Measurements from ENCODE around the gene FAM13A. TPM values are rescaled to one million over a fixed set of nuclear protein-coding genes. Genes with fewer than 3 reads are reported as not detected.
A peak's percentile ranks its signal among the peaks of the same experiment; 100 is the strongest.

Gene FAM13A
- total and polyA plus RNA-seq, 9 of the 15 experiments (the other 6 are each of a cell fraction or from before 2014, with no cell fraction given): 11.3 to 23.3 (median 14.7) TPM

DNA sequence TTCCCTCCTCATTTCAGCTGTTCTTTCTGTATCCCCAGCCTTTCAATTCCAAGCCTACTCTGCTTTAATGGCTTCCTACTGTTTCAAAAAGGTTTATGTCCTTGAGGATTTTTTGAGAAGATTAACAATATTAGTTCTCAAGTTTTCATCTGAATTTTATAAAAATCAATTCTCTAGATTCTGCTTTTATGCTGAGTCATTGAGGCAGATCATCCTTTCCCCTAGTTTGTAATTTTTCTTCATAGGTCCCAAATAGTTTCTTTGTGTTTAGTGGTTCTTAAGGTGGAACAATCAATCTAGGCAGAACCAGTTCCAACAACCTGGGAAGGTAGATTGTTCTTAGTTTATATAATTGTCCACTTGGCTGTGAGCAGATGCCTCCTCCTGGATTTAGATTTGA, 259.3 kb downstream of the FAM13A start (continued):
- TF ChIP-seq, protein P1, sequence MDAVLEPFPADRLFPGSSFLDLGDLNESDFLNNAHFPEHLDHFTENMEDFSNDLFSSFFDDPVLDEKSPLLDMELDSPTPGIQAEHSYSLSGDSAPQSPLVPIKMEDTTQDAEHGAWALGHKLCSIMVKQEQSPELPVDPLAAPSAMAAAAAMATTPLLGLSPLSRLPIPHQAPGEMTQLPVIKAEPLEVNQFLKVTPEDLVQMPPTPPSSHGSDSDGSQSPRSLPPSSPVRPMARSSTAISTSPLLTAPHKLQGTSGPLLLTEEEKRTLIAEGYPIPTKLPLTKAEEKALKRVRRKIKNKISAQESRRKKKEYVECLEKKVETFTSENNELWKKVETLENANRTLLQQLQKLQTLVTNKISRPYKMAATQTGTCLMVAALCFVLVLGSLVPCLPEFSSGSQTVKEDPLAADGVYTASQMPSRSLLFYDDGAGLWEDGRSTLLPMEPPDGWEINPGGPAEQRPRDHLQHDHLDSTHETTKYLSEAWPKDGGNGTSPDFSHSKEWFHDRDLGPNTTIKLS (IDR thresholded peaks at IDR 0.05; ENCODE audit: borderline replicate concordance, low read depth): no peak
- TF ChIP-seq ASH1L (IDR thresholded peaks at IDR 0.05; ENCODE audit: borderline replicate concordance, low read depth, partially characterized antibody) (no peak), MAFK (IDR thresholded peaks at IDR 0.05; ENCODE audit: low read length) (peak; percentile 62; the same call in 1 of the 2 replicates), MAFG (tag; conservative IDR thresholded peaks at IDR 0.05) (peak; percentile 72), C11orf30 (IDR thresholded peaks at IDR 0.05; ENCODE audit: low read depth) (peak; percentile 29; the same call in 1 of the 2 replicates)

DNA sequence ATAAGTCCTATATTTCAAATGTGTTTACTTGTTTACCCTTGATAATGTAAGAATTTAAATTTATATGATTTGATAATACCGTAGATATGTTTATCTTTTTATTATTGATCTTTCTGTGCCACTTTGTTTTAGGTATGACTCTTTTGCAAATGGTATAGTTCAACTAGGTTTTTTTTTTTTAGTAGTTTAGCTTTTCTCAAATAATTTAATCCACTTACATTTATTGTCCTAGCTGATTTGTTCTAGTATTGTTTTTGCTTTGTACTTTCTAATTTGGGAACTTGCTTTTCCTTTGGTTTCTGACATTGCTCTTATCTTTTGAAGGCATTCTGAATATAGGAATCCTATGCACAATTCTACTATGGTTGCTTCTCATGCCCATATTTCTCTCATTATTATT, 260.4 kb downstream of the FAM13A start:
- no peaks in the 10 kb centered on the region for H3K4me1 ChIP-seq (replicated peaks in 1 of 2; ENCODE audit: control insufficient read depth in 2 of 2, insufficient read depth in 2 of 2, low read length in 2 of 2)
- H3K27ac ChIP-seq (ENCODE audit: extremely low read depth, low read depth, low read length): no peak overlapping the region
- no TSS peak for BruUV-seq (replicated peaks)
- intact Hi-C loops (cut with micrococcal nuclease) (loop anchor here (10.0 kb wide), 1 partner anchor 122 kb away; no protein-coding TSS in a partner anchor), in situ Hi-C loops (cut with MboI) (no loop called here)
- ChIA-PET POLR2A (interaction anchor here (0.7 kb wide), 1 partner anchor 203 kb away, joined by 3 read pairs; no protein-coding TSS in a partner anchor), CTCF (ENCODE audit: low intra/inter-chr PET ratio) (interaction anchor here (1.1 kb wide), 1 partner anchor 124 kb away, joined by 3 read pairs; no protein-coding TSS in a partner anchor)
- H3K4me2 ChIP-seq (ENCODE audit: insufficient read depth, low read length): no peak overlapping the region
- FAIRE-seq: no peak
- H2AFZ ChIP-seq (ENCODE audit: low read depth, low read length): no peak overlapping the region
- WGBS (ENCODE audit: insufficient coverage, low coverage, missing lambda C conversion rate): 94% methylated on average over 1 of the region's 1 CpG
- no peaks in the 10 kb centered on the region for H3K36me3 ChIP-seq (ENCODE audit: control insufficient read depth, insufficient read depth, low read length)
- no peaks in the 10 kb centered on the region for H4K20me1 ChIP-seq (replicated peaks; ENCODE audit: control insufficient read depth, insufficient read depth, low read length)
- H3K9me1 ChIP-seq (ENCODE audit: control insufficient read depth, insufficient read depth, low read length): no peaks in the 10 kb centered on the region
- H3K4me3 ChIP-seq: no peak overlapping the region
- no peak overlapping the region for H3K9ac ChIP-seq (ENCODE audit: insufficient read depth in 1 of 2, low read depth in 2 of 2, low read length in 2 of 2)
- H3K9me3 ChIP-seq (replicated peaks; ENCODE audit: control insufficient read depth, insufficient read depth, low read depth, low read length): no peaks in the 10 kb centered on the region
- no peaks in the 10 kb centered on the region for H3K79me2 ChIP-seq (ENCODE audit: control insufficient read depth, insufficient read depth, low read length)
- no peaks in the 10 kb centered on the region for H3K27me3 ChIP-seq (ENCODE audit: control insufficient read depth in 2 of 2, insufficient read depth in 2 of 2, low read length in 2 of 2)
- no peak for ATAC-seq
- DNase-seq (ENCODE audit: extremely low read depth in 1 of 4, low spot score in 3 of 4): no peak
- no peak for TF ChIP-seq SAP30 (IDR thresholded peaks at IDR 0.05; ENCODE audit: borderline replicate concordance, insufficient read depth, low read depth, low read length, poor library complexity, severe bottlenecking)
- TF ChIP-seq, protein P2, sequence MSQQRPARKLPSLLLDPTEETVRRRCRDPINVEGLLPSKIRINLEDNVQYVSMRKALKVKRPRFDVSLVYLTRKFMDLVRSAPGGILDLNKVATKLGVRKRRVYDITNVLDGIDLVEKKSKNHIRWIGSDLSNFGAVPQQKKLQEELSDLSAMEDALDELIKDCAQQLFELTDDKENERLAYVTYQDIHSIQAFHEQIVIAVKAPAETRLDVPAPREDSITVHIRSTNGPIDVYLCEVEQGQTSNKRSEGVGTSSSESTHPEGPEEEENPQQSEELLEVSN (IDR thresholded peaks at IDR 0.05; ENCODE audit: borderline replicate concordance in 1 of 2, extremely low read depth in 1 of 2, insufficient read depth in 1 of 2, insufficient read length in 1 of 2, low read depth in 1 of 2, low read length in 1 of 2, poor library complexity in 1 of 2, severe bottlenecking in 1 of 2): no peak
- TF ChIP-seq ZNF121 (CRISPR knock-in tag; conservative IDR thresholded peaks at IDR 0.05): no peak
- TF ChIP-seq, protein P3, sequence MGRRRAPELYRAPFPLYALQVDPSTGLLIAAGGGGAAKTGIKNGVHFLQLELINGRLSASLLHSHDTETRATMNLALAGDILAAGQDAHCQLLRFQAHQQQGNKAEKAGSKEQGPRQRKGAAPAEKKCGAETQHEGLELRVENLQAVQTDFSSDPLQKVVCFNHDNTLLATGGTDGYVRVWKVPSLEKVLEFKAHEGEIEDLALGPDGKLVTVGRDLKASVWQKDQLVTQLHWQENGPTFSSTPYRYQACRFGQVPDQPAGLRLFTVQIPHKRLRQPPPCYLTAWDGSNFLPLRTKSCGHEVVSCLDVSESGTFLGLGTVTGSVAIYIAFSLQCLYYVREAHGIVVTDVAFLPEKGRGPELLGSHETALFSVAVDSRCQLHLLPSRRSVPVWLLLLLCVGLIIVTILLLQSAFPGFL (CRISPR knock-in tag; IDR thresholded peaks at IDR 0.05): no peak
- no peak for TF ChIP-seq CBX8 (IDR thresholded peaks at IDR 0.05; ENCODE audit: borderline replicate concordance, extremely low read depth, low read depth, low read length, poor library complexity, severe bottlenecking)
- no peak for TF ChIP-seq GATAD2B (IDR thresholded peaks at IDR 0.05; ENCODE audit: borderline replicate concordance)
- no peak for TF ChIP-seq PURB (CRISPR knock-in tag; IDR thresholded peaks at IDR 0.05; ENCODE audit: low read depth)
- peak; percentile 94 for TF ChIP-seq ZNF507 (tag; conservative IDR thresholded peaks at IDR 0.05)
- TF ChIP-seq PTTG1 (tag; IDR thresholded peaks at IDR 0.05; ENCODE audit: low read depth): no peak
- no peak for TF ChIP-seq SIN3A (IDR thresholded peaks at IDR 0.05; ENCODE audit: borderline replicate concordance in 2 of 2, control insufficient read depth in 1 of 2, low read depth in 2 of 2, low read length in 2 of 2)
- TF ChIP-seq U2AF1 (optimal IDR thresholded peaks at IDR 0.05; ENCODE audit: low read depth, low read length): no peak

Measured in K562 (cell line).